MM.1S (cell line): ENCODE measurements around the gene PDAP1.

ENCODE experiments used
- EZH2 ChIP-seq: fragments of 300-600 bp; sonication (generic); optimal IDR thresholded peaks from 2 replicates; pipeline ENCODE3; 2017; ENCODE audit warnings: low read depth, mild to moderate bottlenecking, antibody characterized with exemption, low read length, mixed read lengths
- TF ChIP-seq, protein P1 (sequence below): fragments of 300-600 bp; sonication (generic); IDR thresholded peaks from 2 replicates; pipeline ENCODE4 v1.5.1; 2016; ENCODE audit warnings: antibody characterized with exemption, low read length, mixed read lengths

DNA sequence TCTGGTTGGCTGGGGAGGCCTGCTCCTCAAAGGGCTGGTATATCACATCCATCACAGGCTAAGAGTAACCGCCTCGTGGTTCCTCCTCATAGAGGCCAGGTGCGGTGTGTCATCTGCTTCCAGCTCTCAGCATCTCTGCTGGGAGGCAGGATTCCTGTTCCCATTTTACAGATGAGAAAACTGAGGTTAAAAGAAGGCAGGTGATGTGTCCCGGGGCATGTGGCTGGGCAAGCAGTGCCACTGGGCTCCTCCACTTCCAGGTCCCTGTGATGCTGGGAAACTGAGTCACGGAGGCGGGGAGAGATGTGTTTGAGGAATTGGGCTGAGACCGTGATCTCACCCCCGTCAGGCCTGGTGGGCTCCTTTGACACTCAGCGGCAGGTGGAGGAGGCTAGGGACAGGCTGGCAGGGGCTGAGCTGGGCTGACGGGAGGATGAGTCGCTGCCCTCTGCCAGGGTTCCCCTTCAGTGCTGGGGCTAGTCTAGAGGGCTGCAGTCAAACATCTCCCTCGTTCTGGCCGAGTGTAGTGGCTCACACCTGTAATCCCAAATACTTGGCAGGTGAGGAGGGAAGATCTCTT, 24.5 kb downstream of the PDAP1 start:
- TF ChIP-seq EZH2, result no peak
- TF ChIP-seq, protein P1, sequence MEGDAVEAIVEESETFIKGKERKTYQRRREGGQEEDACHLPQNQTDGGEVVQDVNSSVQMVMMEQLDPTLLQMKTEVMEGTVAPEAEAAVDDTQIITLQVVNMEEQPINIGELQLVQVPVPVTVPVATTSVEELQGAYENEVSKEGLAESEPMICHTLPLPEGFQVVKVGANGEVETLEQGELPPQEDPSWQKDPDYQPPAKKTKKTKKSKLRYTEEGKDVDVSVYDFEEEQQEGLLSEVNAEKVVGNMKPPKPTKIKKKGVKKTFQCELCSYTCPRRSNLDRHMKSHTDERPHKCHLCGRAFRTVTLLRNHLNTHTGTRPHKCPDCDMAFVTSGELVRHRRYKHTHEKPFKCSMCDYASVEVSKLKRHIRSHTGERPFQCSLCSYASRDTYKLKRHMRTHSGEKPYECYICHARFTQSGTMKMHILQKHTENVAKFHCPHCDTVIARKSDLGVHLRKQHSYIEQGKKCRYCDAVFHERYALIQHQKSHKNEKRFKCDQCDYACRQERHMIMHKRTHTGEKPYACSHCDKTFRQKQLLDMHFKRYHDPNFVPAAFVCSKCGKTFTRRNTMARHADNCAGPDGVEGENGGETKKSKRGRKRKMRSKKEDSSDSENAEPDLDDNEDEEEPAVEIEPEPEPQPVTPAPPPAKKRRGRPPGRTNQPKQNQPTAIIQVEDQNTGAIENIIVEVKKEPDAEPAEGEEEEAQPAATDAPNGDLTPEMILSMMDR, result no peak
